Sigmoid colon (tissue), 4 donors: ENCODE measurements around the gene DPYSL5.

Experiments used
- EP300 ChIP-seq, 4 donors: sonication (generic); formaldehyde crosslinking; IDR thresholded peaks; one replicate each; pipeline ENCODE4 v1.6.1; 2017; ENCODE audit warnings: antibody characterized with exemption in 4 of 4
- POLR2A ChIP-seq, 2 donors: fragments of 450-650 bp; IDR thresholded peaks; one replicate each; pipeline ENCODE4 v1.6.1; 2016; ENCODE audit warnings: antibody characterized with exemption in 2 of 2, mild to moderate bottlenecking in 2 of 2, moderate library complexity in 2 of 2
- TF ChIP-seq, protein P1 (sequence below), 4 experiments: fragments of 450-650 bp in 3 of 4; fragments of 200-600 bp in 1 of 4; IDR thresholded peaks; one replicate each; pipeline ENCODE4 v1.5.1; 2016 to 2019; ENCODE audit warnings: antibody characterized with exemption in 4 of 4, mild to moderate bottlenecking in 3 of 4, moderate library complexity in 2 of 4

GRCh38 chr2:26887151-26887550 is 39.2 kb downstream of the DPYSL5 start:
- TF ChIP-seq POLR2A (IDR thresholded peaks at IDR 0.05) = no peak
- TF ChIP-seq, protein P1, sequence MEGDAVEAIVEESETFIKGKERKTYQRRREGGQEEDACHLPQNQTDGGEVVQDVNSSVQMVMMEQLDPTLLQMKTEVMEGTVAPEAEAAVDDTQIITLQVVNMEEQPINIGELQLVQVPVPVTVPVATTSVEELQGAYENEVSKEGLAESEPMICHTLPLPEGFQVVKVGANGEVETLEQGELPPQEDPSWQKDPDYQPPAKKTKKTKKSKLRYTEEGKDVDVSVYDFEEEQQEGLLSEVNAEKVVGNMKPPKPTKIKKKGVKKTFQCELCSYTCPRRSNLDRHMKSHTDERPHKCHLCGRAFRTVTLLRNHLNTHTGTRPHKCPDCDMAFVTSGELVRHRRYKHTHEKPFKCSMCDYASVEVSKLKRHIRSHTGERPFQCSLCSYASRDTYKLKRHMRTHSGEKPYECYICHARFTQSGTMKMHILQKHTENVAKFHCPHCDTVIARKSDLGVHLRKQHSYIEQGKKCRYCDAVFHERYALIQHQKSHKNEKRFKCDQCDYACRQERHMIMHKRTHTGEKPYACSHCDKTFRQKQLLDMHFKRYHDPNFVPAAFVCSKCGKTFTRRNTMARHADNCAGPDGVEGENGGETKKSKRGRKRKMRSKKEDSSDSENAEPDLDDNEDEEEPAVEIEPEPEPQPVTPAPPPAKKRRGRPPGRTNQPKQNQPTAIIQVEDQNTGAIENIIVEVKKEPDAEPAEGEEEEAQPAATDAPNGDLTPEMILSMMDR (IDR thresholded peaks at IDR 0.05) = no peak
- TF ChIP-seq EP300 (IDR thresholded peaks at IDR 0.05) = no peak
